ENCODE data around the gene C1GALT1.

C1GALT1 gene

DNA sequence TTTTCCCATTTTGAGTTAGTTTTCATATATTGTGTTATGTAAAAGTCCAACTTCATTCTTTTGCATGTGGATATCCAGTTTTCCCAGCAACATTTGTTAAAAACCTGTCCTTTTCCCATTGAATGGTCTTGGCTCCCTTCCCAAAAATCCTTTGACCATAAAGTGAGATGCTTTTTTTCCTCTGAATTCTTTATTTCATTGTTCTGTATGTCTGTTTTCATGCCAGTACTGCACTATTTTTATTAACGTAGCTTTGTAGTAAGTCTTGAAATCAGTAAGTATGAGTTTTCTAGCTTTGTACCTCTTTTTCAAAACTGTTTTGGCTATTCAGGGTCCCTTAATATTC is 20.0 kb downstream of the C1GALT1 start:
- in situ Hi-C loops (cut with HindIII; ENCODE audit: low sequenced_read_pairs) = no loop called here
- TF ChIP-seq CTCF (IDR thresholded peaks at IDR 0.05; ENCODE audit: low read depth, low read length, missing control alignments) = no peak
- H3K4me3 ChIP-seq (ENCODE audit: low read depth, low read length) = no peak overlapping the region
- no peak for DNase-seq (ENCODE audit: low read depth)

GRCh38 chr7:7203813-7204575 is 21.6 kb downstream of the C1GALT1 start:
- in situ Hi-C loops (cut with HindIII; ENCODE audit: low sequenced_read_pairs) = no loop called here
- no peak for DNase-seq (ENCODE audit: low read depth)
- H3K4me3 ChIP-seq (ENCODE audit: low read depth, low read length) = no peak overlapping the region
- no peak for TF ChIP-seq CTCF (IDR thresholded peaks at IDR 0.05; ENCODE audit: low read depth, low read length, missing control alignments)

DNA sequence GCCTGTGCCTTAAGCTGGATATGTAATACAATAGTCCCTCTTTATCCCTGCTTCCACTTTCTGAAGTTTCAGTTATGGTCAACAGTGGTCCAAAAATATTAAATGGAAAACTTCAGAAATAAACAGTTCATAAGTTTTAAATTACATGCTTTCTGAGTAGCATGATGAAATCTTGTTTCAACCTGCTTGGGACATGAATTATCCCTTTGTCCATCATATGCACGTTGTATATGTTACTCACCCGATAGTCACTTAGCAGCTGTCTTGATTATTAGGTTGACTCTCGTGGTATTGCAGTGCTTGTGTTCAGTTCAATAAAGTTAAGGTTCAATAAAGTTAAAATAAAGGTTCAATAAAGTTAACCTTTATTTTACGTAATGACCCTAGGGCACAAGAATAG is 25.5 kb downstream of the C1GALT1 start:
- no peak overlapping the region for H3K4me3 ChIP-seq (ENCODE audit: low read depth, low read length)
- TF ChIP-seq CTCF (IDR thresholded peaks at IDR 0.05; ENCODE audit: low read depth, low read length, missing control alignments) = no peak
- in situ Hi-C loops (cut with HindIII; ENCODE audit: low sequenced_read_pairs) = no loop called here
- DNase-seq (ENCODE audit: low read depth) = no peak

DNA sequence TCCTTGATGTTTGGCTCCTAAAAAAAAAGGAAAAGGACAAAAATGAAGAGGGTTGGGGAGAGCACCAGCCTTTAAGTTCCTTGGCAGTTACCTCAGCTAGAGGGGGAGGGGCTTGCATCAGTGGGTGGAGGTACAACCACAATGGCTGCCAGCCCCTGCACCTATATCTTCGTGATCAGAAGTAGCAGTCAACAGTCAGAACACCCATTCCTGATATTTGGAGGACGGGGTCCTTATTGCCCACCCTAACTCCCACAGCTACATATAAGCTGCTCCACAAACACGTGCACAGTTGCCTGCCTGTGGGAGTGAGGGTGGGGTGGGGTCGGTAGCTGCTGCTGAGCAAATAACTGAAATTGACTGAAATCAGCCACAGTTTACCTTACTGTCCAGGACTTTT is 26.2 kb downstream of the C1GALT1 start:
- in situ Hi-C loops (cut with HindIII; ENCODE audit: low sequenced_read_pairs) = no loop called here
- no peak overlapping the region for H3K4me3 ChIP-seq (ENCODE audit: low read depth, low read length)
- DNase-seq (ENCODE audit: low read depth) = no peak
- no peak for TF ChIP-seq CTCF (IDR thresholded peaks at IDR 0.05; ENCODE audit: low read depth, low read length, missing control alignments)

DNA sequence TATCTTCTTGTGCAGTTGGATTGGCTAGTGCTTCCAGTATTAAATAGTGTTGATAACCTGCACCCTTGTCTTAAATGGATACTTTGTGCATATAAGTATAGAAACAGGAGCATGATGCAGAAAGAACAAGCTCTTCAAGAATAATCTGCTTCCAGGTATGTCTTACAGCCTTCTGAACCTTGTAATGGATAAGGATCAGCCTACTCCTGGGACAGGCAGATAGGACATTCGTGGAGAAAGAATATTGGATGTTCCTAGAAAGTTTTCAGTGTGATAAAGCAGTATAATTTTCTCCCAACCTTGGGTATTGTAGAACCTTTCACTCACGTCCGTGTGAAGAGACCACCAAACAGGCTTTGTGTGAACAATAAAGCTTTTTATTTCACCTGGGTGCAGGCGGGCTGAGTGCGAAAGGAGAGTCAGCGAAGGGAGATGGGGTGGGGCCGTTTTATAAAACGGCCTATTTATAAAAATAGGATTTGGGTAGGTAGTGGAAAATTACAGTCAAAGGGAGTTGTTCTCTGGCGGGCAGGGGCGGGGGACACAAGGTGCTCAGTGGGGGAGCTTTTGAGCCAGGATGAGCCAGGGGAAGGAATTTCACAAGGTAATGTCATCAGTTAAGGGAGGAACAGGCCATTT is 27.2 kb downstream of the C1GALT1 start:
- in situ Hi-C loops (cut with HindIII; ENCODE audit: low sequenced_read_pairs) = no loop called here
- DNase-seq (ENCODE audit: low read depth) = no peak
- no peak for TF ChIP-seq CTCF (IDR thresholded peaks at IDR 0.05; ENCODE audit: low read depth, low read length, missing control alignments)
- H3K4me3 ChIP-seq (ENCODE audit: low read depth, low read length) = no peak overlapping the region

DNA sequence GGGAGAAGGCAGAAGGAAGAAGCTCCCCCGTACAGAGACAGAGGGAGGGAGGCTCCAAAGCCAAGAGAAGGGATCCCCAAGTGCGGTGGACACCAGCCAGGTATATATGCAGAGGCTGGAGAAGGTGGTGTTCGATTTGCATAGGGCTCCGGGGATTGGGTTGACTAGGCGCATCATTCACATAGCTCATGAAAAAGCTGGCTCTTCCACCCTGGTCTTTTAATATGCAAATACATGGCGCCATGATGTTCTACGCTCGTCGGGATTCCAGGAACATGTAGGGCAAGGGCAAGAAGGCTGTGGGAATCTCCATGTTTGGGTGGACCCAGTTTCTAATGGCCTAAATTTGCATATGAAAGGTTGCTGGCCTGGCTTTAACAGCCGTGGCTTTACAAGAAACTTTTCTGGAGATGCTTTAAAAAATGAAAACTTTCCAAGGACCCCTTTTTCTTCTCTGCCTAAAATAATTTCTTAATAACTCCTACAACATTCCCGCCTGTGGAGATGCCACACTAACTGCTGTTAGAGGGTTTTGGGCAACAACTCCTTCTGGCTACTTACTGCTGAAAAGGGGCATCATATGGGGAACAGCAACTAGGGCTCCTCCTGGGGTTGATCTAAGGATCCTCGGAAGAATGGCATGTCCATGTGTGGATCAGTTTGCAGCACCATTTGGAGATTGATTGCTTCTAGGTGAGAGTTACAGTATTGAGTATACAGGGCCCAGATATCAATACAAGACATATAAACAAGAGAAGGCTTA is 28.3 kb downstream of the C1GALT1 start:
- H3K4me3 ChIP-seq (ENCODE audit: low read depth, low read length) = no peak overlapping the region
- no peak for TF ChIP-seq CTCF (IDR thresholded peaks at IDR 0.05; ENCODE audit: low read depth, low read length, missing control alignments)
- in situ Hi-C loops (cut with HindIII; ENCODE audit: low sequenced_read_pairs) = no loop called here
- no peak for DNase-seq (ENCODE audit: low read depth)
